Eye (tissue), 1 donor: ENCODE measurements around the gene TDP2.
A peak's percentile ranks its signal among the peaks of the same experiment; 100 is the strongest.
"Not testable (repeated sequence)": the region's sequence is repeated elsewhere in the genome, so short reads cannot be mapped to it uniquely, and the experiment has no call there.

Experiments used
- DNase-seq: peaks from one replicate; pipeline ENCODE4 v3.0.0-alpha.2; 2015

TDP2 gene

GRCh38 chr6:24643920-24644319, 22.8 kb downstream of the TDP2 start:
- no peak for DNase-seq

GRCh38 chr6:24642061-24642460, 24.6 kb downstream of the TDP2 start:
- no peak for DNase-seq

DNA sequence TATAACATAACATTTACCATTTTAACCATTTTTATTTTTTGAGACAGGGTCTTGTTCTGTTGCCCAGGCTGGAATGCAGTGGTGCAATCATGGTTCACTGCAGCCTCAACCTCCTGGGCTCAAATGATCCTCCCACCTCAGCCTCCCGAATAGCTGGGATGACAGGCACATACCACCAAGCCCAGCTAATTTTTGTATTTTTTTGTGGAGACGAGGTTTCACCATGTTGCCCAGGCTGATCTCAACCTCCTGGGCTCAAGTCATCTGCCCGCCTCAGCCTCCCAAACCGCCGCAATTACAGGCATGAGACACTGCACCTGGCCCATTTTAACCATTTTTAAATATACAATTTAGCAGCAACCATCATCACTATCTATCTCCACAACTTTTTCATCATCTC, 26.1 kb downstream of the TDP2 start:
- DNase-seq = not testable (repeated sequence)

GRCh38 chr6:24640166-24640565, 26.5 kb downstream of the TDP2 start:
- DNase-seq = no peak

DNA sequence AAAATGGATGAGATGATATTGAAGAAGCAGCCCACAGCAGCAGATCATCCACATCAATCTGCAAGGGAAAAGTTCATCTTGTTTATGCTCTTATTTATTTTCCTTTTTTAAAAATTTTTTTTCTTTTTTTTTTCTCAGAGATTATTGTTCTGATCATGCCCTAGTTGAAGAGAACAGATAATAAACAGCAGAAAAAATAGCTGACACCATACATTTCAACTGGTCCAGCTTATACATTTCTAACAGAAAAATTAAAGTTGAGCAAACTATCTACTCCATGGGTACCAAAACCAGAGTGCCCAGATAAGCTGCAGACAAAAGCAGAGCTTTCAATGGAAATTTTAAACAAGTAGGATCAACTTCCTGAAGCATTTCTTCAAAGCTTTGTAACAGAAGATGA, 30.0 kb downstream of the TDP2 start:
- DNase-seq = no peak

GRCh38 chr6:24632573-24632972, 34.1 kb downstream of the TDP2 start:
- no peak for DNase-seq

DNA sequence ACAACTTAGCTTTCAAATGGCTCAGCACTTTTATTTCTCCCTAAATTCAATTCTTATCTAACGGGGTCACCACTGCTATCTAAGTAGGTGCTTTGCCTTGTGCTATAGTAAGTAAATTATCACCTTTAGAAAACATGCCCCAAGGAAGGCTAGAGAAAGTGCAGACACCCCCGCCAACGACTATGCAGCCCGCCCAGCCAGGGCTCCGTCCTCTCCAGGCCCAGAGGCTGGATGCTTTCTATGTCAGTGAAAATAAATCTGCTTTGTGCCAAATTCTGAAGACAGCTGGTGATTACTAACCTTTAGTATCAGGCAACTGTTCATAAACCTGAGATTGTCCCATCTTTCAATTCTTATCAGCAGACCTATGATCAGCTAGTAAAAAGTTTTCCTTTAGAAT, 35.0 kb downstream of the TDP2 start:
- DNase-seq = no peak

DNA sequence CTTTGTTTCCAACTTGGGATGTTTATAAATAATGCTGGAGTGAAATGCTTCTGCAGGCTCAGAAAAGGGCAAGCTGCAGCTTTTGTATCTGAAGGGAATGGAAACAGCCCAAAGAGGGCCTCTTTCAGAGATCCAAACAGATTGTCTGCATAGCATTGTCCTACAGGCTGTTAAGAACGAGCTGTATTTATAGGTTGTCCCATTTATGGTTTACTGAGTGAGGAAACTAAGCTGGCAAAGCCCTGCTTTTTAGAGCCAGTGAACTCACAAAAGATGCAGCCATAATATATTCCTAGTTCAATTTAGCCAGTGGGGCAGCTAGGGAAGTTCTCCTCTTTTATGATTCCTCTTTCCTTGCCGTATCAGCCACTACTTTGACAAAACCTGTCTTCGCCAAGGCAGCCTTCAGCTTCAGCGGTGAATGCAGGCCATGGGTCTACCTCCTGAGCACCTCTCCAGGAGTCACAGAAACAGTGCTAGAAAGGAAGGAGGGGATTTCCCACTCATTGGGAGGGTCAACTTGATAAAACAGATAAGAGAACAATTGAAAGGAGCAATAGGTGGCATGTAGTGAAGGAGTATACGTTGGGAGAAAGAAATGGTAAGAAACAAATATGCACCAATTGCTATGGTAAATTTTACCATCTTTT, 35.7 kb downstream of the TDP2 start:
- no peak for DNase-seq

DNA sequence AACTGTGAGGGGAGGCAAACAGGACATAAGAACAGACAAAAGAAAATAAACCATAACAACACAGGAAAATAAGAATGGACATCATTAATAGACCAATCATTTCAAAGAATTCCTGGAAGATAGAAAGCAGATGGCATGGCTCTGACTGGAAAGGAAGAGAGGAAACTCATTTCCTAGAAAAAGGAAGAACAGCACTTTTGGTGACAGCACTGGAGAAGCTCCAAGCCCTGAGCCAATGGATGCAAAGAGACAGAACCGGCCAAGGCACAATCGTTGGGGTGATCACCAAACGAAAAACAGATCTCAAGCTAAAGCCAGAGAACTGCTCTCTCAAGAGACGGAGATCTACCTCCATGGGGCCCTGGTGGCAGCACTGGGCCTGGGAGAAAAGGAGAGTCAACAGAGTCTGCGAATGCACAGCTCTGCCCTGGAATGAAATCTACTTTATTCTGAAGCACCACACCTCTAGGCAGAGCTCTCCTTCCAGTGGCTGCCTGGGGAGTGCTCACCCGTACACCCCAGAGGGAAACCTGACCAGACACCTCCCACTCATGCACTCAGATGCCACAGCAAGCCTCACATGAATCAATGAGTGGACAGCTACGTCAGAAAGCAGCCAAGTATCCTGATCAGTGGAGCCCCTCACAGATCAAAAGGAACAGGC, 44.9 kb downstream of the TDP2 start:
- no peak for DNase-seq

DNA sequence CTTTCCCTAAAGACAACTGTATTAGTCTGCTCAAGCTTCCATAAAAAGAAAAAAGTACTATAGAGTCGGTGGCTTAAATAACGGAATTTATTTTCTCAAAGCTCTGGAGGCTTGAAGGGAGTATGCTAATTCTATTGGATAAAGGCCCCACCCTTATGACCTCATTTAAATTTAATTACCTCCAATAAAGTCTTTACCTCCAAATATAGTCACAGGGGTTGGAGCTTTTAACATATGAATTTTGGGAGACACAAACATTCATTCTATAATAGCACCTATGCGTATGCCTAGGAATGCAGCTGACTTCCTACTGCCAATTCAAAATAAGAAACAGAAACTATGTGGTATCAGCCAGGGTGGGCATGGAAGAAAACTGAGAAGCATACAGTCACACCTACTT, 46.1 kb downstream of the TDP2 start:
- DNase-seq = no peak

DNA sequence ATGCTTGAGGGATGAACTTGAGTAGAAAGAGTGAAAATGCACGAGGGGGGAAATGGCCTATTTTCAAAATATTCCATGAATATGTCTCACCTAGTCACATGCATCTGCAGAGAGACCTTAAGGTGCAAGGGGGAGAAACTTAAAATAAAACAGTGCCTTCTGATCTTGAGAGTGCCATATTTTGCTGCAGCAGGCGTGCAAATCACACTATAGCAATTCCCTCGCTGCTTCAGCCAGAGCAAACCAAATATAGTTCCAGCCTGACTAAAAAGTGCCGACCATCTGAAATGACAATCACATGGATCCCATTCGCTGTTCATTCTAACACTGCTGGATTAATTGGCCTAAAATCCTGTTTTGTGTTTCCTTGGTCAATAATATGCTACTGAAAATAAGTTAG, 47.0 kb downstream of the TDP2 start:
- no peak for DNase-seq

DNA sequence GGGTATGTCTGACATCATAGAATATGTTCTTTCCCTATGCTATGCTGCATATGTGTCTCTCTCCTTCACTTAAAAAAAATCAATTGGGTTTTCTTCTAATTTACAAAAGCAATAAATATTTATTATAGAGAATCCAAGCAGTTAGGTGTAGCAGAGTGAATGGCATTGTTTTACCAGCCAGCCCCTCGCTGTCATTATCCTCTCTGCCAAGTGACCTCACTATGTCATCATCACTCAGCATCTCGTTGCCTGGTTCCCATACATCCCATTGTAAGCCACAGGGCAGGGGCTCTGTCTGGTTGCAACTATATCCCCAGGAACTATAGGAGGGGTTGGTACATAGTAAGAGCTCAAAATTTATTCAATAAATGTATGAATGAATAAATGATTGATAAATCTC, 52.1 kb downstream of the TDP2 start:
- DNase-seq = peak; percentile 76

DNA sequence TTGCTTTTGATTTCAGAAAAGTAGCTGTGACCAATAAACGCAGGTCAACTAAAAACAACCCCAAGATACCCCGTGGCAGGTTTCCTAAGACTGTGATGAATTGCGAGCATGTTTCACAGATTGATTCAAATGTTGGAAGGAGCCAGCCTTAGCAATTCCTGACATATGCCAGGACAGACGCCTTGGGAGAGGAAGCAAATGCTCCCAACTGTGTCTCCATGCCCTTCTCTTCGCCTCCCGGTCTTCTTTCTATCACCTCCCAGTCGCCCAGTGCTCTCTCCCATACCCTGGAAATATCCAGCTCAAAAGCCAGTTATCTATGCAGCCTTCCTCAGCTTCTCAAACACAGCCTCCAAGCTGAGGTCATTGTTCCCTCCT, 52.7 kb downstream of the TDP2 start:
- peak; percentile 8 for DNase-seq

DNA sequence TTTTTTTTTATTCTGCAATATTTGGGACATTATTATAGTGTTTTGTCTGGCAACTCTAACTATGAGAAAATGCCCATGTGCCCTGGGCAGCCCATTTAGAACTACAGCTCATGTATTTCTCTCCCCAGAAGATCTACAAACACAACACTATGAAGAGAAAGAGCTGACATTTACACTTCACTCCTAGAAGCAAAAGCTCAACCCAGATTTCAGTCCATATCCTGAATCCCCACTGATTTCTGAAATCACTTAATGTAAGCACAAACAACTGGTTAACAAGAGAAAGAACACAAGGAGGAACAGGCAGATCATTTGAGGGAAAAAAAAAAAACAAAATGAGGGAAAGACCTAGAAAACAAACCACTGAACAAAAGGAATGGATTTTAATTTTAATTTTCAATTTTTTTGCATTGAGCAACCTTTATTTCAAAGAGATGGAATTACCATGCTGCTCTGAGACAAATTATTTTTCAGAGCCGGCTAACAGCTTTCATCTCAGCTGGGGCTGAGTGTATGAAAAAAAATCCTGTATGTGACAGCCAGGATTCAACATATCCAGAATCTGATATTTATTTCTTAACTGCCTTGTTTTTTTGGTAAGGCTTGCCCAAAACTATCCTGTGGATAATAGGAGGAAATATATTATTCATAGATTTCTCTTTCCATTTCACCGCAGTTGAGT, 53.2 kb downstream of the TDP2 start:
- DNase-seq = peak; percentile 29

DNA sequence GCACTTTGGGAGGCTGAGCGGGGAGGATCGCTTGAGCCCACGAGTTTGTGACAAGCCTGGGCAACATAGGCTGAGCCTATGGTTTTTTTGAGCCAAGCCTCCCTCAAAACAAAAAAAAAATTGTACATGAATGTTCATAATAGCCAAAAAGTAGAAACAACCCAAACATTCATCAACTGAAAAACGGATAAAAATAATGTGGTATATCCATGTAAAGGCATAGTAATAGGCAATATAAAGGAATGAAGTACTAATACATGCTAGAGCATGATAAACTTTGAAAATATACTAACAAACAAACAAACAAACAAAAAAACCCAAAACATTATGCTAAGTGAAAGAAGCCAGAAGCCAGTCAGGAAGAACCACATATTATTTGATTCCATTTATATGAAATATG, 56.0 kb downstream of the TDP2 start:
- no peak for DNase-seq

GRCh38 chr6:24607310-24608105, 59.2 kb downstream of the TDP2 start:
- DNase-seq = no peak

DNA sequence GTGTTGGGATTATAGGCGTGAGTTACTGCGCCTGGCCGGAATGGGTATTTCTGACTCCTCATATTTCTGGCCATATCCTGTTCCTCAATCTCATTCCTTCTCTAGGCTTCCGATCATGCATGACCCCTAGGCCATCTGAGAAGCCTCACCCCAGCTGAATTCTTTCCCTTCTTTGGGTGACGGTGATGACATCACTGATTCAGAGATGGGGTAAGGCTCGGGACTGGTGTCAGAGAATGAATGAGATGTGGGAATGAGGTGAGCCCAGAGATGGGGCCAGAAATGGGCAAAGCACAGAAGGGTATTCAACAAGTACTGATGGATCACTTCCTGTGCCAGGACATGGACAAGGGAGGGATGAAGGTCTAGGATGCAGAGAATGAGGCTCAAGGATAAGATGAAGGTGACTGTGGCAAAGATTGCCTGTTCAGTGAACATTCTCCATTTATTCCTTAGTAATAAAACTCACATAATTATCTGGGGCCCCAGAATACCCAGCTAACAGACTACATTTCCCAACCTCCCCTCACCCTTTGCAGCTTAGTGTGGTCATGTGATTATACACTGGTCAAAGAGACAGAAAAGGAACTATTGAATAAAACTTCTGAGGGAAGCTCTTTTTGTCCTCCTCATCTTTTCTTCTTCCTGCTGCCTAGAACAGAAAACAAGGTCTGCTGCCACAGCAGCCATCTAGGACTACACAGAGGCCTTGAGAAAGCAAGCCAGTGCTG, 60.3 kb downstream of the TDP2 start:
- DNase-seq = no peak

GRCh38 chr6:24603241-24603640, 63.5 kb downstream of the TDP2 start:
- no peak for DNase-seq

DNA sequence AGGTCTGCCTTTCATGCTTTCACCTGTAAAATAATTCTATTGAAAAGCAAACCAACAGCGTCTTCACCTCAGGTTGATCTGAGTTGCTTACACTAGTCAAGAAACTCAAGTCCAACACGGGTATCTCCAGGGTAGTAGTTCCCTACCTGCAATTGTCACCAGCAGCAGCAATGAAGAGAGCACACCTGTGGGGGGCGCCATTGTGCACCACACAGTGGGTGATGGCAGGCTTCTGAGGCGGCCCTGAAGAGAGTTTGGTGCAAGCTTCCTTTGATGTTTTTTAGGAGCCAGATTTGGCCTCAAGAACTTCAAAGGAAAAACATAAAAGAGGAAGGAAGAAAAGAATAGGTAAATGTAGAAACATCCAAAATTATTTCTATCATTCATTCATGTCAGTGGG, 65.8 kb downstream of the TDP2 start:
- DNase-seq = no peak
